Ascending aorta (tissue), 2 donors: ENCODE results near the gene DMXL1. TPM values are rescaled to one million over a fixed set of nuclear protein-coding genes. Genes with fewer than 3 reads are reported as not detected.
A peak's percentile ranks its signal among the peaks of the same experiment; 100 is the strongest.

Experiments
- DNase-seq, 2 donors: peaks; one replicate each; pipeline ENCODE4 v3.0.0-alpha.2; 2019; ENCODE audit warnings: low spot score in 2 of 2
- H3K27ac ChIP-seq, 2 donors: fragments of 200-600 bp; sonication (generic); one replicate each; pipeline ENCODE4 v1.5.1; 2016 to 2017; ENCODE audit warnings: mild to moderate bottlenecking in 1 of 2
- H3K27me3 ChIP-seq: fragments of 200-600 bp; sonication (generic); one replicate; pipeline ENCODE4 v1.5.1; 2017
- H3K36me3 ChIP-seq, 2 donors: fragments of 200-600 bp; sonication (generic); one replicate each; pipeline ENCODE4 v1.5.1; 2016
- H3K4me1 ChIP-seq, 2 donors: fragments of 200-600 bp; sonication (generic); one replicate each; pipeline ENCODE4 v1.5.1; 2016 to 2017; ENCODE audit warnings: mild to moderate bottlenecking in 1 of 2
- H3K4me3 ChIP-seq, 2 donors: fragments of 200-600 bp; sonication (generic); one replicate each; pipeline ENCODE4 v1.5.1; 2016 to 2017; ENCODE audit warnings: mild to moderate bottlenecking in 1 of 2
- H3K9me3 ChIP-seq, 2 donors: fragments of 200-600 bp; sonication (generic); one replicate each; pipeline ENCODE4 v1.5.1; 2016
- intact Hi-C: fragments of 100-400 bp; cut with DNase I; formaldehyde crosslinking; loops from one replicate; pipeline ENCODE4 v1.15.1; 2023
- total RNA-seq: library from RNA; depleted of rRNA; stranded (reverse); fragments of >200 nt; gene quantifications from one replicate; pipeline ENCODE4 v1.1.0, GENCODE V29; 2016
- TF ChIP-seq, protein P1 (sequence below), 3 experiments: fragments of 200-600 bp in 2 of 3; fragments of 450-650 bp in 1 of 3; sonication (generic) in 2 of 3; IDR thresholded peaks; one replicate each; pipeline ENCODE4 v1.5.1; 2016 to 2019; ENCODE audit warnings: antibody characterized with exemption in 3 of 3, mild to moderate bottlenecking in 1 of 3, moderate library complexity in 1 of 3

The DMXL1 gene
- total RNA-seq, 1 donor from 2014 or later: 136 TPM

DNA sequence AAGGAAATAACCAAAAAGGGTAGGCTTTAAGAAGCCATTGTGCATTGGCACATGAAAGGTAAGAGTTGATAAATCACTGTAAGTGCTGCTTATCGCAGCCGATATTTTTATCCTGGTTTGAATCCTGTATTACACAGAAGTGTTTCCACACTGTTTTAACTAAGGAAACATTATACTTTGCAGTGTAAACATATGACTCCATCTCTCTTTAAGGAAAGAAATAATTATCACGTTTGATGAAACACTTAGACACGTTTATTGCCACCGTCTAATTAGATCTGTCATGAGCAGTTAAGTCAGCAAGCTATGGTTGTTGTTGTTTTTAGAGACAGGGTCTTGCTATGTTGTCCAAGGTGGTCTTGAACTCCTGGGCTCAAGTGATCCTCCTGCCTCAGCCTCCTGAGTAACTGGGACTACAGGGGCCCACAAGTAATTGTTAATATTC is 199.3 kb downstream of the DMXL1 start:
- H3K4me3 ChIP-seq: peak overlapping the region in 1 of 2 donors; percentile 84
- no peaks in the 10 kb centered on the region for H3K9me3 ChIP-seq
- H3K4me1 ChIP-seq: peaks cover 4 to 33% of the 10 kb centered on the region in 2 donors
- H3K27ac ChIP-seq: peak overlapping the region; percentile 93 to 96
- TF ChIP-seq, protein P1, sequence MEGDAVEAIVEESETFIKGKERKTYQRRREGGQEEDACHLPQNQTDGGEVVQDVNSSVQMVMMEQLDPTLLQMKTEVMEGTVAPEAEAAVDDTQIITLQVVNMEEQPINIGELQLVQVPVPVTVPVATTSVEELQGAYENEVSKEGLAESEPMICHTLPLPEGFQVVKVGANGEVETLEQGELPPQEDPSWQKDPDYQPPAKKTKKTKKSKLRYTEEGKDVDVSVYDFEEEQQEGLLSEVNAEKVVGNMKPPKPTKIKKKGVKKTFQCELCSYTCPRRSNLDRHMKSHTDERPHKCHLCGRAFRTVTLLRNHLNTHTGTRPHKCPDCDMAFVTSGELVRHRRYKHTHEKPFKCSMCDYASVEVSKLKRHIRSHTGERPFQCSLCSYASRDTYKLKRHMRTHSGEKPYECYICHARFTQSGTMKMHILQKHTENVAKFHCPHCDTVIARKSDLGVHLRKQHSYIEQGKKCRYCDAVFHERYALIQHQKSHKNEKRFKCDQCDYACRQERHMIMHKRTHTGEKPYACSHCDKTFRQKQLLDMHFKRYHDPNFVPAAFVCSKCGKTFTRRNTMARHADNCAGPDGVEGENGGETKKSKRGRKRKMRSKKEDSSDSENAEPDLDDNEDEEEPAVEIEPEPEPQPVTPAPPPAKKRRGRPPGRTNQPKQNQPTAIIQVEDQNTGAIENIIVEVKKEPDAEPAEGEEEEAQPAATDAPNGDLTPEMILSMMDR (IDR thresholded peaks at IDR 0.05): no peak
- H3K36me3 ChIP-seq: no peaks in the 10 kb centered on the region
- DNase-seq: no peak
- H3K27me3 ChIP-seq: no peaks in the 10 kb centered on the region
- intact Hi-C loops: no loop called here

DNA sequence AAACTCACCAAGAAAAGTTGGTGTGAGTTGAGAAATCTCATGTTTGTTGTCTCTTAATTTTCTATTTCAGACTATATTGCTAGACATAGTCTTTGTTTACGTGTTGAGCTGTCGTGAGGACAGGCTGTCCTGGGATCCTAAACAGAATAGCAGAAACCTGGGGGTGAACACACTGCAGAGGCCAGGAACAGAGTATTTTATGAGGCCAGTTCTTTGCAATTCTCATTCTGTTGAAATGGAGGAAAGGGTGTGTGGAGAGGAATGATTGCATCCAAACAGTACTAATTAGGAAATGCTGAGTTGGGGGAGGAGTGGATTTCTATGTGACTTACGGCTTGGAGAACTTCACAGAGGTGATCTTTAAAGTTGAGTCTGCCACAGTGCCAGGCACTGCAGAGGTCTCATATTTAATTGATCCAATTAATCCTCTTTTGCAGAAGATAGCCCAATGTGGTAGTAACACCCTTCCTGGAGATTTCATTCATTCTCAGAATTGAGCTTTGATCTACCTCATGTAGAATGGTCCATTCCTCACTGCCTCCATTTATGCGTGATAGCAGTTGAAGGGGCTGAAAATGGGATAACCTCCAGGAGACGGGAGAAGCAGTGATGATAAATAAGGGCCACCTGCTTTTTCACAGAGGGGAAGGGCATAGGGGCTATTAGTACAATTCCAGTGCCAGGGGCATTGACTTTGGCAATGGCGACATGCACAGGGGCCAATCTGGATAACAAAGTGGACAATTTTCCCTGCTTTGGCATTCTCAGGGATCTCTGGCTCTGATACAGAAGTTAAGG is 200.3 kb downstream of the DMXL1 start:
- H3K27ac ChIP-seq: peak overlapping the region; percentile 93 to 96
- H3K4me1 ChIP-seq: peaks cover 4 to 40% of the 10 kb centered on the region in 2 donors
- no peaks in the 10 kb centered on the region for H3K36me3 ChIP-seq
- no peak overlapping the region for H3K4me3 ChIP-seq
- H3K27me3 ChIP-seq: no peaks in the 10 kb centered on the region
- DNase-seq: no peak
- H3K9me3 ChIP-seq: no peaks in the 10 kb centered on the region
- TF ChIP-seq, protein P1 (IDR thresholded peaks at IDR 0.05): no peak
- intact Hi-C loops: no loop called here

DNA sequence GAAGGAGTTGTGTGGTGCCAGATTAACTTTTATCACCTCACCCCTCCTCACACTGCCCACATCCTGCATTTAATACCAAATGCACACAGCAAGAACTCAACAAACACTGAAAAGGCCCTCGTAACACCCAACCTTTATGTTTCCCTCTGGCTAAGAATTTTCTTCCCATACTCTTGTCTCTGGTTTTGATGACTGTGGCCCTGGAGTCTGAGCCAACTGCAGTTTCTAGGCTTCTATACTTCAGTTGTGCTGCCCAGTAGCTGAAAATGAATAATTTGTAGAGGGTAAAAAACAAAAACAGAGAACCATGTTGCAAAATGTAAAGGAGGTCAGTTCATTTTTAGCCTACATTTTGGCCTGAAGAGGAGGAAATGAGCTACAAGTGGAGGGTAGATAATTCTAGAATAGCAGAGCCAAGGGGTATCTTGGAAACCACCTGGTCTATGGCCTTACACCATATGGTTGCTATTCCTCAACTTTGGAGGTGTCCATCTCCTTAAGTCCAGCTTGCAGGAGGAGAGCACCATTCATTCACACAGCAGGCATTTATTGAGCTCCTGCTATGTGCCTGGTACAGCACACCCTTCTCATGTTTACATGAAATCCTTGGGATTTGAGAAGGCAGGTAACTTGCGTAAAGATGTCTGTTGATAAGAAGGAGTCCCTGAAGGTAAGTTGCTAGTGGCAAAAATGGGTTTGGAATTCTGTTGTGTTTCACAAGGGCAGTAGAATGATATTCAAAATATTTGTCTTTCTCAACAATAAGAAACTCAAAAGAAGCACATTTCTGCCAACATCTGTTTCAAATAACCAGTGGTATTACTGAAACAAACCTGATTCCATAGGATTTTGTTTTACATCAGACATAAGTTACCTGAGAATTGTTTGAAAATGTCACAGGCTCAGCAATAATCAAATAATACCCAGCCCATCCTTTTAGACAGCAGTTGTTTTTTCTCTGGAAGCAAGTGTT is 201.2 kb downstream of the DMXL1 start:
- intact Hi-C loops: no loop called here
- H3K4me1 ChIP-seq: peaks cover 4 to 40% of the 10 kb centered on the region in 2 donors
- DNase-seq: no peak

DNA sequence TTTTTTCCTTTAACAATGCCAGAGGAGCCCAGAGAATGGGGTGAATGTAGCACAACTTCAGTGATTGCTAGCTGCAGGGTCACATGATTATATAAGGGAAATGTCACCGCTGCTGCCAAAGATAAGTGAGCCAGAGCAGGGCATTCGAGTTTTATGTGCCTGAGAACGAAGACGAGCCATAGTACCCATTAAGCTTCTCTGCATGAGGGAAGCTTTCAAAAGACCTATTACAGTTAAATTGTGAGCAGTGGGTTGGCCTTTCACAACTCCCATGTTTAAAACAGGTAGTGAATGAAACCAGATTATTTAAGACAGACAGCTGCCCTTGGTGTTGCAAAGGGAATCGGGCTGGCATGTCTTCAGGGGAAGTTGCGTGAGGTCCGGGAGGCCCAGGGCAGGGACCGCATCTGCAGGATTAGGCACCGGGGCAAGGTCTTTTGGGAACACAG is 202.5 kb downstream of the DMXL1 start:
- Histone ChIP-seq H3K9me3 (no peaks in the 10 kb centered on the region), H3K27me3 (no peaks in the 10 kb centered on the region), H3K4me1 (peaks cover 4 to 37% of the 10 kb centered on the region in 2 donors), H3K27ac (peak overlapping the region; percentile 69 to 82), H3K4me3 (peak overlapping the region in 1 of 2 donors; percentile 17), H3K36me3 (no peaks in the 10 kb centered on the region)
- DNase-seq: no peak
- intact Hi-C loops: no loop called here
- TF ChIP-seq, protein P1 (IDR thresholded peaks at IDR 0.05): no peak

More for the DNA sequence above, 201.2 kb downstream of the DMXL1 start:
- no peaks in the 10 kb centered on the region for H3K9me3 ChIP-seq
- TF ChIP-seq, protein P1 (IDR thresholded peaks at IDR 0.05): no peak
- no peak overlapping the region for H3K4me3 ChIP-seq
- H3K27me3 ChIP-seq: no peaks in the 10 kb centered on the region
- peak overlapping the region; percentile 6 to 93 for H3K27ac ChIP-seq
- no peaks in the 10 kb centered on the region for H3K36me3 ChIP-seq

DNA sequence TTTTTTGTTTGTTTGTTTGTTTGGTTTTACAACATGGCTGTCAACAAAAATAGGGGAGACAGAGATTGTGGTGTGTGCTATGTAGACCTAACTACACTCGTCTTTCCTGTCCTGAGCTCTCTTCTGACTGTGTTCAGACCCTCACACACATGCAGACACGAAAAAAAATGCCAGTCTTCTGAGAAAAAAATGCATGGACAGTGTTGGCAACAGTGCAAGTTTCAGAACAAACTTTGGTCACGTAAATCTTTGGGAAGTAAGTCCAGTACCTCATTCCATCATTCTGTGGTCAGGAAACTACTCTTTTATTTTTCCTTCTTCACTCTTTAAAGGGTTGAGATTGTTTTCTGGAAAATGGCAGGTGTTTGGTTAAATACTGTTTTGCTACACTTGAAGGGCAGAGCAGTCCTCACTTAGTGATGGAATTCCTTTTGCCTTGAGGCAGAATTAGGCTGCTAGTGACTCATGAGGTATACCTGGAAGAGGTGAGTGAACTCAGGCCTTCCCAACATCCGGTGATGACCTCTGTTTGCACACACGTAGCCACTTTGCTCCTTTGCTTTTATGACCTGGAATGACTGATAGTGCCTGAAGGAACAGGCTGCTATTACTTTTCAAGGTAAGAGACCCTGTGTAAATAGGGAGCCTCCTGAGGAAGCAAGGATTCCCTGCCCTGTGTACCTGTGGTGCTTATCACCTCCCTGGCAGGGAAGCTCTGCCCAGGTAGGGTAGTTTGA is 203.3 kb downstream of the DMXL1 start:
- Histone ChIP-seq H3K4me1 (peaks cover 4 to 37% of the 10 kb centered on the region in 2 donors), H3K27ac (peak overlapping the region; percentile 69 to 82), H3K36me3 (no peaks in the 10 kb centered on the region), H3K9me3 (no peaks in the 10 kb centered on the region), H3K27me3 (no peaks in the 10 kb centered on the region), H3K4me3 (no peak overlapping the region)
- DNase-seq: no peak
- TF ChIP-seq, protein P1 (IDR thresholded peaks at IDR 0.05): no peak
- intact Hi-C loops: no loop called here
